ENCODE results near the gene RFX4.
"Not testable (repeated sequence)": the region's sequence is repeated elsewhere in the genome, so short reads cannot be mapped to it uniquely, and the experiment has no call there.

Gene RFX4

GRCh38 chr12:106722837-106723236 is 140.0 kb downstream of the RFX4 start:
- H3K4me3 ChIP-seq (ENCODE audit: low read depth, low read length): no peak overlapping the region
- TF ChIP-seq, protein P1, sequence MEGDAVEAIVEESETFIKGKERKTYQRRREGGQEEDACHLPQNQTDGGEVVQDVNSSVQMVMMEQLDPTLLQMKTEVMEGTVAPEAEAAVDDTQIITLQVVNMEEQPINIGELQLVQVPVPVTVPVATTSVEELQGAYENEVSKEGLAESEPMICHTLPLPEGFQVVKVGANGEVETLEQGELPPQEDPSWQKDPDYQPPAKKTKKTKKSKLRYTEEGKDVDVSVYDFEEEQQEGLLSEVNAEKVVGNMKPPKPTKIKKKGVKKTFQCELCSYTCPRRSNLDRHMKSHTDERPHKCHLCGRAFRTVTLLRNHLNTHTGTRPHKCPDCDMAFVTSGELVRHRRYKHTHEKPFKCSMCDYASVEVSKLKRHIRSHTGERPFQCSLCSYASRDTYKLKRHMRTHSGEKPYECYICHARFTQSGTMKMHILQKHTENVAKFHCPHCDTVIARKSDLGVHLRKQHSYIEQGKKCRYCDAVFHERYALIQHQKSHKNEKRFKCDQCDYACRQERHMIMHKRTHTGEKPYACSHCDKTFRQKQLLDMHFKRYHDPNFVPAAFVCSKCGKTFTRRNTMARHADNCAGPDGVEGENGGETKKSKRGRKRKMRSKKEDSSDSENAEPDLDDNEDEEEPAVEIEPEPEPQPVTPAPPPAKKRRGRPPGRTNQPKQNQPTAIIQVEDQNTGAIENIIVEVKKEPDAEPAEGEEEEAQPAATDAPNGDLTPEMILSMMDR (conservative IDR thresholded peaks at IDR 0.05; ENCODE audit: low read depth, low read length): peak; percentile 33
- no peak for DNase-seq (ENCODE audit: low read depth)

DNA sequence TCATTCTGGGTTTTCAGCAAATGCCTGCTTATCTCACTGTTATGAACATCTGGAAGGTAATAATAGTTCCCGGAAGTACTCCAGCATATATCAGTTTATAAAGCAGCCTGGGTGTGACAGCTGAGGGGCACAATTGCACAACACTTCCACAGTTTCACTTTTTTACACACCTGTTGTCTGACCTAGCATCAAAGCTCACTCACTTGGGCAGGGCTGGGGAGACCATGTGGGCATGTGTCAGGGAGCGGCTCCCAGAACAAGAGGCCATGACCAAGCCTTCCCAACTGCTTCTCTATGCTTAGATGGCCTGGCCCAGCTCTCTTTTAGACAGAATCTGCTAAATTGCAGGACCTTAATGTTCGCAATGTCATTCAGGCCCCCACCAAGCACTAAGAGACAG is 140.6 kb downstream of the RFX4 start:
- no peak for DNase-seq (ENCODE audit: low read depth)
- H3K4me3 ChIP-seq (ENCODE audit: low read depth, low read length): no peak overlapping the region
- TF ChIP-seq, protein P1 (conservative IDR thresholded peaks at IDR 0.05; ENCODE audit: low read depth, low read length): no peak

DNA sequence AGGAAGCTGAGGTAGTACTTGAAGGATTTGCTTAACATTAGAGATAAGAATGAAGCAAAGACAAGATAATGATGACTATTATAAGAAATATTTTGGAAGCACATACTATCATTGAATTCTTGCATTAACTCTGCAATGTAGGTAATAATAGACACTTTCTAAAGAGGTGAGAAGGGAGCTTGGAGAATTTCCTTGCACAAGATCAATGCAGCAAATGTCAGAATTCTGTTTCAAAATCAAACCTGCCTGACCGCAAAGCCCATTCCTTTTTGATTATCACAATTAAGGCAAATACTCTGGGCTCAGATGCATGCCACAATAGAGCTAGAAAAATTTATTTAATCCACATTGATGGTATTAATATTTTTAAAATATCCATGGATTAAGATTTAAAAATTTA is 141.3 kb downstream of the RFX4 start:
- no peak overlapping the region for H3K4me3 ChIP-seq (ENCODE audit: low read depth, low read length)
- TF ChIP-seq, protein P1 (conservative IDR thresholded peaks at IDR 0.05; ENCODE audit: low read depth, low read length): no peak
- DNase-seq (ENCODE audit: low read depth): no peak

GRCh38 chr12:106724934-106725333 is 142.1 kb downstream of the RFX4 start:
- DNase-seq (ENCODE audit: low read depth): no peak
- no peak overlapping the region for H3K4me3 ChIP-seq (ENCODE audit: low read depth, low read length)
- TF ChIP-seq, protein P1 (conservative IDR thresholded peaks at IDR 0.05; ENCODE audit: low read depth, low read length): no peak

GRCh38 chr12:106726603-106727202 is 143.9 kb downstream of the RFX4 start:
- peak; percentile 30 for DNase-seq (ENCODE audit: low read depth)
- not testable (repeated sequence) for H3K4me3 ChIP-seq (ENCODE audit: low read depth, low read length)

DNA sequence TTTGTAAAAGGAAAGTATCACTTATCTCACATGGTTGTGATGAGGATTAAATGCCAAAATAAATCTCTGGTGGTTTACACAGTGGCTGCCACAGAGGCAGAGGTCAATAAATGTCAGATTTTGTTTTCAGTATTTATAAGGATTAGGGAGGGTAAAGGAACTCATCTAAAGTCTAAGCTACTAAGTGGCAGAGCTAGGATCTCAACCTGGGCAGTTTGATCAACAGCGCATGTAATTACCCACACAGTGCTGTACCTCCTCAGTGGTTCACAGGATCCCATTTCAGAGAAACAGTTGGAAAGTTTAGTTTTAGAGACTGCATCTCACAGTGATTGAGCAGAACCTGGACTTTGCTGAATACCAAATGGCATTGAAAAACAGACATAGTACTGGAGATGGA is 146.8 kb downstream of the RFX4 start:
- TF ChIP-seq, protein P1 (conservative IDR thresholded peaks at IDR 0.05; ENCODE audit: low read depth, low read length): no peak
- no peak overlapping the region for H3K4me3 ChIP-seq (ENCODE audit: low read depth, low read length)
- DNase-seq (ENCODE audit: low read depth): no peak

DNA sequence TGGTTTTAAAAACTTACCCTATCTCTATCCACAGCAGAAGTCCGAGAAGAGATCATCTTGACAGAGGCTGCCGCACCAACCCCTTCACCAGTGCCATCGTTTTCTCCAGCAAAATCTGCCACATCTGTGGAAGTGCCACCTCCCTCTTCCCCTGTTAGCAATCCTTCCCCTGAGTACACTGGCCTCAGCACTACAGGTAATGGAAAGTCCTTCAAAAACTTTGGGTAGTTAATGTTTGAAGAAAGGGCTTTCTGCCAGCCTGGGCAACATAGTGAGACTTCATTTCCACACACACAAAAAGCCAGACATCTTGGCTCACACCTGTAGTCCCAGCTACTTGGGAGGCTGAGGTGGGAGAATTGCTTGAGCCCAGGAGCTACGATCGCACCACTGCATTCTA is 150.1 kb downstream of the RFX4 start:
- no peak overlapping the region for H3K4me3 ChIP-seq (ENCODE audit: low read depth, low read length)
- TF ChIP-seq, protein P1 (conservative IDR thresholded peaks at IDR 0.05; ENCODE audit: low read depth, low read length): no peak
- no peak for DNase-seq (ENCODE audit: low read depth)
